Kidney epithelial cell (primary cell): Measurements from ENCODE around the gene NME5. TPM values are rescaled to one million over a fixed set of nuclear protein-coding genes. Genes with fewer than 3 reads are reported as not detected.
A peak's percentile ranks its signal among the peaks of the same experiment; 100 is the strongest.

Source experiments
- DNase-seq: peaks from one replicate; pipeline ENCODE4 v3.0.0-alpha.2; 2010; ENCODE audit warnings: low read depth
- H3K27me3 ChIP-seq: 2 replicates; pipeline ENCODE4 v1.6.0; 2011; ENCODE audit warnings: low read length; ENCODE audit not compliant: control insufficient read depth, insufficient read depth
- H3K36me3 ChIP-seq: 2 replicates; pipeline ENCODE4 v1.5.1; 2011; ENCODE audit warnings: low read length; ENCODE audit not compliant: control insufficient read depth, insufficient read depth
- H3K4me3 ChIP-seq: 2 replicates; pipeline ENCODE4 v1.5.1; 2011; ENCODE audit warnings: low read depth, mild to moderate bottlenecking, control low read depth, low read length
- CTCF ChIP-seq: IDR thresholded peaks from 2 replicates; pipeline ENCODE4 v1.5.1; 2011; ENCODE audit warnings: mild to moderate bottlenecking, moderate library complexity, low read length, control low read depth, inconsistent platforms; ENCODE audit not compliant: insufficient read depth, poor library complexity, severe bottlenecking
- total RNA-seq: library from RNA; depleted of rRNA; stranded (reverse); fragments of >200 nt; gene quantifications from 2 replicates; pipeline ENCODE4 v1.2.3, GENCODE V29; 2015

NME5 gene
- total RNA-seq, 1 donor from 2014 or later, result 4.6 TPM

- no peaks in the 10 kb centered on the region for H3K36me3 ChIP-seq
- no peak for TF ChIP-seq CTCF
- no peak overlapping the region for H3K4me3 ChIP-seq
- peak; percentile 38 for DNase-seq
- H3K27me3 ChIP-seq, result no peaks in the 10 kb centered on the region
Measured at GRCh38 chr5:138109463-138110265, 29.6 kb downstream of the NME5 start.

- peaks cover 2% of the 10 kb centered on the region for H3K27me3 ChIP-seq
- H3K36me3 ChIP-seq, result no peaks in the 10 kb centered on the region
- no peak overlapping the region for H3K4me3 ChIP-seq
- DNase-seq, result no peak
- no peak for TF ChIP-seq CTCF
Measured at GRCh38 chr5:138107213-138107612, 32.0 kb downstream of the NME5 start.

GRCh38 chr5:138105709-138106108, 33.5 kb downstream of the NME5 start:
- TF ChIP-seq CTCF, result no peak
- Histone ChIP-seq H3K27me3 (peaks cover 2% of the 10 kb centered on the region), H3K4me3 (no peak overlapping the region)

GRCh38 chr5:138103319-138103637, 36.0 kb downstream of the NME5 start:
- peaks cover 2% of the 10 kb centered on the region for H3K27me3 ChIP-seq
- no peak for DNase-seq
- TF ChIP-seq CTCF, result no peak
- no peaks in the 10 kb centered on the region for H3K36me3 ChIP-seq
- H3K4me3 ChIP-seq, result no peak overlapping the region

More at GRCh38 chr5:138105709-138106108, 33.5 kb downstream of the NME5 start:
- no peaks in the 10 kb centered on the region for H3K36me3 ChIP-seq
- no peak for DNase-seq

- H3K36me3 ChIP-seq, result no peaks in the 10 kb centered on the region
- H3K4me3 ChIP-seq, result no peak overlapping the region
- H3K27me3 ChIP-seq, result peaks cover 2% of the 10 kb centered on the region
- no peak for DNase-seq
- TF ChIP-seq CTCF, result no peak
Measured at GRCh38 chr5:138102454-138103318, 36.5 kb downstream of the NME5 start.
